ENCODE data around the gene RACGAP1. TPM values are rescaled to one million over a fixed set of nuclear protein-coding genes. Genes with fewer than 3 reads are reported as not detected.
A peak's percentile ranks its signal among the peaks of the same experiment; 100 is the strongest.

The RACGAP1 gene
- total and polyA plus RNA-seq, 4 experiments from 2014 or later = 8.5 to 14.7 (median 11.1) TPM

- Mint-ChIP-seq H3K4me1 (peaks cover 1 to 11% (median 4%) of the 10 kb centered on the region in 4 donors), H3K9me3 (no peaks in the 10 kb centered on the region), H3K36me3 (no peaks in the 10 kb centered on the region), H3K27me3 (peaks cover 20 to 39% of the 10 kb centered on the region in 2 donors), H3K4me3 (peak overlapping the region; percentile 30 to 85 (median 58)), H3K27ac (peak overlapping the region in 1 of 7 donors; percentile 18)
- H3K36me3 ChIP-seq (ENCODE audit: insufficient read depth, low read length) = no peaks in the 10 kb centered on the region
- H3K9me3 ChIP-seq (ENCODE audit: control insufficient read depth in 1 of 2, low read length in 2 of 2) = no peaks in the 10 kb centered on the region
- intact Hi-C loops (cut with micrococcal nuclease) = loop anchor here (1.0 to 10.0 kb wide), 3 partner anchors 104 to 218 kb away; no protein-coding TSS in a partner anchor
- peaks cover 10% of the 10 kb centered on the region for H3K4me1 ChIP-seq (ENCODE audit: insufficient read depth, low read length)
- DNase-seq = peak in 2 of 5 donors; percentile 4 to 11
- no peak overlapping the region for H3K4me3 ChIP-seq (ENCODE audit: low read length in 2 of 2)
- no peak overlapping the region for H3K27ac ChIP-seq (ENCODE audit: low read depth, low read length)
- POLR2A ChIA-PET (ENCODE audit: partially characterized antibody) = interaction anchor here (1.0 to 1.4 kb wide), 3 partner anchors 27 to 90 kb away, joined by 4 to 6 read pairs (median 4); partner anchors contain the start of gene RACGAP1
- H3K27me3 ChIP-seq (ENCODE audit: insufficient read depth, low read length) = peaks cover 15% of the 10 kb centered on the region
- CTCF ChIA-PET (ENCODE audit: partially characterized antibody) = interaction anchor here (0.6 to 6.2 kb wide), 46 partner anchors 8 to 507 kb away, joined by 3 to 75 read pairs (median 5); partner anchors contain the start of genes AQP2 and RACGAP1
These were observed 58.7 kb downstream of the RACGAP1 start for GRCh38 chr12:49966511-49967041.

DNA sequence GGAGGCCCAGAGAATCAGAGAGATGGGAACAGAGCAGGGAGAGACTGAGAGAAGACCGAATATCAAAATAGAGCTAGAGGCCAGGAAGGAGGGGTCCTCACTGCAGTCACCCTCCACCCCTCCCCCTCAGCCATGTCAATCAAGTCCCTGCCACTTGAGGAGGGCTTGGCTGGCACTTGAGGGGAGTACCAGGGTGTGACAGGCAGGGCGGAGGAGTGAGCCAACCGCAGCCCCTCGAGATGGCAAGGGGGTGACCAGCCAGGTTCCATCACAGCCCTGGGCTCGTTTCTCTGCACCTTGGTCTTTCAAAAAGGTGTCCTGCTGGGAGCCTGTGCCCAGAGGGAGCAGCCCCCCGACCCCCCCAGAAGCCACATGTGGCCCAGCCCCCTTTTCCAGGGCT, 59.5 kb downstream of the RACGAP1 start:
- H3K4me1 ChIP-seq (ENCODE audit: insufficient read depth, low read length) = peaks cover 10% of the 10 kb centered on the region
- Mint-ChIP-seq H3K36me3 (no peaks in the 10 kb centered on the region), H3K4me1 (peaks cover 1 to 12% (median 4%) of the 10 kb centered on the region in 4 donors), H3K9me3 (no peaks in the 10 kb centered on the region), H3K4me3 (peak overlapping the region in 1 of 8 donors; percentile 6), H3K27ac (no peak overlapping the region), H3K27me3 (peaks cover 21 to 39% of the 10 kb centered on the region in 2 donors)
- no peaks in the 10 kb centered on the region for H3K9me3 ChIP-seq (ENCODE audit: control insufficient read depth in 1 of 2, low read length in 2 of 2)
- no peak overlapping the region for H3K4me3 ChIP-seq (ENCODE audit: low read length in 2 of 2)
- H3K27ac ChIP-seq (ENCODE audit: low read depth, low read length) = no peak overlapping the region
- CTCF ChIA-PET (ENCODE audit: partially characterized antibody) = interaction anchor here (1.0 to 6.2 kb wide), 14 partner anchors 9 to 145 kb away, joined by 3 to 75 read pairs (median 12); partner anchors contain the start of gene RACGAP1
- POLR2A ChIA-PET (ENCODE audit: partially characterized antibody) = no interaction called here
- intact Hi-C loops (cut with micrococcal nuclease) = loop anchor here (10.0 kb wide), 1 partner anchor 219 kb away; no protein-coding TSS in a partner anchor
- peaks cover 16% of the 10 kb centered on the region for H3K27me3 ChIP-seq (ENCODE audit: insufficient read depth, low read length)
- DNase-seq = no peak
- H3K36me3 ChIP-seq (ENCODE audit: insufficient read depth, low read length) = no peaks in the 10 kb centered on the region

GRCh38 chr12:49964849-49965624, 60.3 kb downstream of the RACGAP1 start:
- no peak overlapping the region for H3K27ac Mint-ChIP-seq
- Histone ChIP-seq H3K4me1 (ENCODE audit: insufficient read depth, low read length) (peaks cover 10% of the 10 kb centered on the region), H3K27ac (ENCODE audit: low read depth, low read length) (no peak overlapping the region), H3K9me3 (ENCODE audit: control insufficient read depth in 1 of 2, low read length in 2 of 2) (no peaks in the 10 kb centered on the region), H3K36me3 (ENCODE audit: insufficient read depth, low read length) (no peaks in the 10 kb centered on the region), H3K4me3 (ENCODE audit: low read length in 2 of 2) (no peak overlapping the region), H3K27me3 (ENCODE audit: insufficient read depth, low read length) (peaks cover 24% of the 10 kb centered on the region)
- CTCF ChIA-PET (ENCODE audit: partially characterized antibody) = interaction anchor here (1.1 to 6.2 kb wide), 4 partner anchors 19 to 104 kb away, joined by 3 to 65 read pairs (median 24); no protein-coding TSS in a partner anchor
- H3K9me3 Mint-ChIP-seq = no peaks in the 10 kb centered on the region
- H3K36me3 Mint-ChIP-seq = peaks cover 0 to 5% of the 10 kb centered on the region in 2 donors
- DNase-seq = no peak
- H3K4me3 Mint-ChIP-seq = peak overlapping the region in 1 of 8 donors; percentile 15
- intact Hi-C loops (cut with micrococcal nuclease) = loop anchor here (10.0 kb wide), 1 partner anchor 220 kb away; no protein-coding TSS in a partner anchor
- H3K4me1 Mint-ChIP-seq = peaks cover 6 to 20% (median 10%) of the 10 kb centered on the region in 4 donors
- peaks cover 29 to 47% of the 10 kb centered on the region in 2 donors for H3K27me3 Mint-ChIP-seq
- POLR2A ChIA-PET (ENCODE audit: partially characterized antibody) = no interaction called here

- ChIA-PET CTCF (ENCODE audit: partially characterized antibody) (interaction anchor here (1.2 to 6.2 kb wide), 4 partner anchors 12 to 105 kb away, joined by 3 to 65 read pairs (median 24); no protein-coding TSS in a partner anchor), POLR2A (ENCODE audit: partially characterized antibody) (no interaction called here)
- Histone ChIP-seq H3K4me3 (ENCODE audit: low read length in 2 of 2) (no peak overlapping the region), H3K9me3 (ENCODE audit: control insufficient read depth in 1 of 2, low read length in 2 of 2) (no peaks in the 10 kb centered on the region), H3K4me1 (ENCODE audit: insufficient read depth, low read length) (peaks cover 10% of the 10 kb centered on the region), H3K27ac (ENCODE audit: low read depth, low read length) (no peak overlapping the region), H3K27me3 (ENCODE audit: insufficient read depth, low read length) (peaks cover 26% of the 10 kb centered on the region), H3K36me3 (ENCODE audit: insufficient read depth, low read length) (no peaks in the 10 kb centered on the region)
- H3K9me3 Mint-ChIP-seq = no peaks in the 10 kb centered on the region
- H3K27ac Mint-ChIP-seq = no peak overlapping the region
- peak overlapping the region in 2 of 8 donors; percentile 15 to 20 for H3K4me3 Mint-ChIP-seq
- no peak for DNase-seq
- H3K4me1 Mint-ChIP-seq = peaks cover 6 to 20% (median 10%) of the 10 kb centered on the region in 4 donors
- peaks cover 34 to 54% of the 10 kb centered on the region in 2 donors for H3K27me3 Mint-ChIP-seq
- intact Hi-C loops (cut with micrococcal nuclease) = loop anchor here (10.0 kb wide), 1 partner anchor 221 kb away; no protein-coding TSS in a partner anchor
- H3K36me3 Mint-ChIP-seq = peaks cover 0 to 5% of the 10 kb centered on the region in 2 donors
These were observed 61.1 kb downstream of the RACGAP1 start for GRCh38 chr12:49963976-49964815.

DNA sequence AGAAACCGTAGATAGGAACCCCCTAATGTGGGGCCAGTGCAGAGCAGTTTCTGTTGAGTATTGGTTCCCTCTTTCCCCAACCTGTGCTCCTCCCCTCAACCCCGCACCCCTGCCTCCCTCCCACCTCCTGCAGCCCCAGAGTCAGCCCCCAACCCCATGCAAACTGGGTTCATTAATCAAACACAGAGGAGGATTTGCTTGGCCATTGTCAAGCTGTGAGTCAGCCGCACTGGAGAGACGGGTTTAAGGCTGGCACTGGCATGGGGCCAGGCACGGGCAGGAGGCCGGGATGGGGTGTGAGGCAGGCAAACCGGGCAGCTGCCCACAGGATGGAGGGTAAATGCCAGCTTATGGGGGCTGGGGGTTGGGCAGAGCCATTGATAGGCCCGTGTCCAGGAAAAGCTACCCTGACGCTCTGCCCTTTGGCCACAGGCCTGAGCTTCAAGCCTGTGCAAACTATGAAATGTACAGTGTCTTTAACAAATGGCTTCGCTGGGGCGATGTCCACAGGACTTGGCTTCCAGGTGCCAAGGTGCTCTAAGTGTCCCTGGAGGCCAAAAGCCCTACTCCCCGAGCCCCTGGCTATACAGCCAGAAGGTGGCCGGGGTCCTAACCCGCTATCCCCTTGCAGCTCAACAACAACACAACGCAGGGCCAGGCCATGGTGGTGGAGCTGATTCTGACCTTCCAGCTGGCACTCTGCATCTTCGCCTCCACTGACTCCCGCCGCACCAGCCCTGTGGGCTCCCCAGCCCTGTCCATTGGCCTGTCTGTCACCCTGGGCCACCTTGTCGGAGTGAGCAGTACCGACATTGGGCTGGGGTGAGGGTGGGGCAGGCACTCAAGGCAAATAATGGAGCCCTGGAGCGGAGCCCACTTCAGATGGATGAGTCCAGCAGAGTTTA, 62.2 kb downstream of the RACGAP1 start:
- Histone ChIP-seq H3K9me3 (ENCODE audit: control insufficient read depth in 1 of 2, low read length in 2 of 2) (no peaks in the 10 kb centered on the region), H3K27ac (ENCODE audit: low read depth, low read length) (no peak overlapping the region), H3K4me3 (ENCODE audit: low read length in 2 of 2) (no peak overlapping the region), H3K36me3 (ENCODE audit: insufficient read depth, low read length) (no peaks in the 10 kb centered on the region), H3K4me1 (ENCODE audit: insufficient read depth, low read length) (peaks cover 10% of the 10 kb centered on the region), H3K27me3 (ENCODE audit: insufficient read depth, low read length) (peaks cover 24% of the 10 kb centered on the region)
- ChIA-PET POLR2A (ENCODE audit: partially characterized antibody) (no interaction called here), CTCF (ENCODE audit: partially characterized antibody) (interaction anchor here (0.7 to 1.2 kb wide), 3 partner anchors 12 to 18 kb away, joined by 3 read pairs; no protein-coding TSS in a partner anchor)
- Mint-ChIP-seq H3K4me3 (peak overlapping the region in 1 of 8 donors; percentile 59), H3K4me1 (peaks cover 6 to 20% (median 10%) of the 10 kb centered on the region in 4 donors), H3K36me3 (peaks cover 0 to 5% of the 10 kb centered on the region in 2 donors), H3K27me3 (peaks cover 44 to 62% of the 10 kb centered on the region in 2 donors), H3K27ac (peak overlapping the region in 1 of 7 donors; percentile 15), H3K9me3 (no peaks in the 10 kb centered on the region)
- intact Hi-C loops (cut with micrococcal nuclease) = loop anchor here (10.0 kb wide), 1 partner anchor 222 kb away; no protein-coding TSS in a partner anchor
- DNase-seq = no peak
